Fibroblast of pulmonary artery (primary cell): ENCODE measurements around the gene MSL1.

Experiments
- DNase-seq: peaks from one replicate; pipeline ENCODE4 v3.0.0-alpha.2; 2010; ENCODE audit warnings: low read depth
- H3K4me3 ChIP-seq: replicated peaks from 2 replicates; pipeline ENCODE4 v1.5.1; 2011; ENCODE audit warnings: low read depth, mild to moderate bottlenecking, control low read depth, low read length, moderate library complexity
- CTCF ChIP-seq: IDR thresholded peaks from 2 replicates; pipeline ENCODE4 v1.5.1; 2011; ENCODE audit warnings: mild to moderate bottlenecking, control low read depth, low read length, inconsistent platforms; ENCODE audit errors: missing control alignments

MSL1 gene

GRCh38 chr17:40181205-40181604 is 59.4 kb downstream of the MSL1 start:
- no peak overlapping the region for H3K4me3 ChIP-seq
- no peak for TF ChIP-seq CTCF
- no peak for DNase-seq

GRCh38 chr17:40182606-40183005 is 60.8 kb downstream of the MSL1 start:
- H3K4me3 ChIP-seq, result no peak overlapping the region
- TF ChIP-seq CTCF, result no peak
- DNase-seq, result no peak
